ENCODE data around the gene PARD3B. TPM values are rescaled to one million over a fixed set of nuclear protein-coding genes. Genes with fewer than 3 reads are reported as not detected.

The PARD3B gene
- total and polyA plus RNA-seq, 2 of the 8 experiments (the other 6 are each of a cell fraction or from before 2014, with no cell fraction given), result 1.2 to 5.7 TPM

DNA sequence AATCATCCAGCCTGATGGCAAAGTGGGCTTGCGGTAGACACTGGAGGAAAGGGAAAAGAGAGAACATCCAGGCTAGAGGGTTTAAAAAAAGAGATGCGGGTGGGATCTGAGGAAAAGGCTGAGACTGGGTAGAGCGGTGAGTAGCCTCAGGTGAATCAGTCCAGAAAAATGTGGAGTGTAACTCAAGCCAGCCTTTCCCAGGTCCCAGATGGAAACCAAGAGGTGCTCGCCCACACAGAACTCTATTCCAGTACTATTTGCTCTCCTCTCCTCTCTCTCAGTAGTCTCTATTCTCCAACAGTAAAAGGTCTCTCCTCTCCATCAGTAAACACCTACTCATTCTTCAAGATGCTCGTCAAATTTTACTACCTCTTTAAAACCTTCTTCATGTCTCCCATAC lies 1098.7 kb downstream of the PARD3B start:
- Histone ChIP-seq H4K5ac (ENCODE audit: insufficient read length, low read depth, low read length) (no peak overlapping the region), H3K9me3 (ENCODE audit: insufficient read depth in 2 of 2, low read depth in 1 of 2, low read length in 1 of 2) (0 out of 4 replicates have a peak, but pooled peaks cover 0 to 2% of the 10 kb centered on the region in 2 experiments), H3K4ac (replicated peaks; ENCODE audit: insufficient read length, low read depth, low read length) (no peak overlapping the region), H3K9ac (replicated peaks in 1 of 4; ENCODE audit: extremely low read depth in 1 of 4, low read depth in 3 of 4, low read length in 3 of 4) (no peak overlapping the region), H3K27ac (ENCODE audit: low read depth, low read length) (no peak overlapping the region), H3K14ac (ENCODE audit: insufficient read length) (no peak overlapping the region), H3K23ac (ENCODE audit: insufficient read length) (no peak overlapping the region), H2AFZ (ENCODE audit: low read length) (peak overlapping the region; percentile 35), H2AK5ac (ENCODE audit: low read depth, low read length) (no peak overlapping the region), H2BK20ac (ENCODE audit: low read length) (no peak overlapping the region), H3K4me3 (ENCODE audit: extremely low read depth in 1 of 4, insufficient read depth in 2 of 4, low read depth in 3 of 4, low read length in 4 of 4) (no peak overlapping the region), H4K8ac (ENCODE audit: extremely low read depth, insufficient read depth, low read length) (no peak overlapping the region), H4K91ac (replicated peaks; ENCODE audit: insufficient read length, low read length) (no peak overlapping the region), H3K4me1 (replicated peaks in 1 of 4; ENCODE audit: control insufficient read depth in 3 of 4, insufficient read depth in 4 of 4, low read length in 3 of 4) (peaks cover 0 to 12% (median 3%) of the 10 kb centered on the region in 4 experiments; a peak in 2 of 7 replicates), H3K4me2 (ENCODE audit: insufficient read depth in 1 of 2, low read depth in 2 of 2, low read length in 2 of 2) (no peak overlapping the region), H2BK120ac (replicated peaks; ENCODE audit: low read depth, low read length) (no peak overlapping the region), H2BK12ac (ENCODE audit: low read depth, low read length) (no peak overlapping the region), H3K36me3 (ENCODE audit: control insufficient read depth in 2 of 4, insufficient read depth in 4 of 4, low read length in 3 of 4) (no peaks in the 10 kb centered on the region), H2BK15ac (ENCODE audit: low read length) (no peak overlapping the region; the same call in 1 of the 2 replicates), H2BK5ac (ENCODE audit: low read depth, low read length) (no peak overlapping the region), H3K18ac (ENCODE audit: extremely low read depth, low read length) (no peak overlapping the region), H4K20me1 (replicated peaks in 1 of 2; ENCODE audit: control insufficient read depth in 1 of 2, insufficient read depth in 2 of 2, low read length in 2 of 2) (no peaks in the 10 kb centered on the region), H3K56ac (replicated peaks; ENCODE audit: insufficient read length, low read depth, low read length) (no peak overlapping the region), H3K79me2 (ENCODE audit: control insufficient read depth in 1 of 2, insufficient read depth in 2 of 2, low read length in 2 of 2) (no peaks in the 10 kb centered on the region), H3K23me2 (ENCODE audit: low read depth, low read length) (no peaks in the 10 kb centered on the region), H3K79me1 (ENCODE audit: low read depth, low read length) (no peaks in the 10 kb centered on the region), H3K27me3 (replicated peaks in 1 of 4; ENCODE audit: control insufficient read depth in 3 of 4, extremely low read depth in 1 of 4, insufficient read depth in 3 of 4, low read length in 3 of 4) (no peaks in the 10 kb centered on the region)
- 93% methylated on average over 5 of the region's 5 CpGs; no CpG with 5 or more reads in 1 of the 2 experiments for WGBS, 2 experiments (ENCODE audit: extremely low coverage in 1 of 2, insufficient coverage in 1 of 2, insufficient read length in 1 of 2, insufficient replicate concordance in 2 of 2, low coverage in 1 of 2, low lambda C conversion rate in 2 of 2, missing lambda C conversion rate in 1 of 2)
- ChIA-PET CTCF (ENCODE audit: partially characterized antibody) (interaction anchor here (0.6 to 3.4 kb wide), 7 partner anchors 10 to 320 kb away, joined by 3 to 14 read pairs (median 4); no protein-coding TSS in a partner anchor), POLR2A (ENCODE audit: partially characterized antibody) (no interaction called here)
- DNase-seq (ENCODE audit: low read depth in 1 of 2, low spot score in 2 of 2) (no peak), FAIRE-seq (no peak)
- TF ChIP-seq TAF7 (optimal IDR thresholded peaks at IDR 0.05; ENCODE audit: borderline replicate concordance, low read depth, low read length), result no peak
- TF ChIP-seq, protein P1, sequence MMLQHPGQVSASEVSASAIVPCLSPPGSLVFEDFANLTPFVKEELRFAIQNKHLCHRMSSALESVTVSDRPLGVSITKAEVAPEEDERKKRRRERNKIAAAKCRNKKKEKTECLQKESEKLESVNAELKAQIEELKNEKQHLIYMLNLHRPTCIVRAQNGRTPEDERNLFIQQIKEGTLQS (IDR thresholded peaks at IDR 0.05; ENCODE audit: insufficient read depth, low read depth, low read length), result no peak
- no peak for TF ChIP-seq GTF2F1 (IDR thresholded peaks at IDR 0.05; ENCODE audit: borderline replicate concordance, low read depth, low read length)
- no peak for TF ChIP-seq YY1 (IDR thresholded peaks at IDR 0.05; ENCODE audit: low read depth, low read length)

Data from H1 (cell line).